ENCODE data around the gene ZNF808.

DNA sequence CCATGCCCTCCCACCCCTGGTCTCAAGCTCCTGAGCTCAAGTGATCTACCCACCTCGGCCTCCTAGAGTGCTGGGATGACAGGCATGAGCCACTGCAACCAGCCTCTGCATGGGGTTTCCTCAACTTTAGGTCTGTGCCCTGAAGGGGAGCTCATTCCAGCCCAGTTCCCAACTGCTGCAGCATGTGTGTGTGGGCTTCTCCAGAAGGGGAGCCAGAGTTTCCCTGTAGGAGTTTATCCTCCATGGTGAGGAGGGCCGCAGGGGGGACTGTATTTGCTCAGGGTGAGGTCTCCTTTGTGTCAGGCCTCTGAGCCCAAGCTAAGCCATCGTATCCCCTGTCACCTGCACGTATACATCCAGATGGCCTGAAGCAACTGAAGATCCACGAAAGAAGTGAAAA lies 11.3 kb upstream of the ZNF808 start:
- TF ChIP-seq, protein P1, sequence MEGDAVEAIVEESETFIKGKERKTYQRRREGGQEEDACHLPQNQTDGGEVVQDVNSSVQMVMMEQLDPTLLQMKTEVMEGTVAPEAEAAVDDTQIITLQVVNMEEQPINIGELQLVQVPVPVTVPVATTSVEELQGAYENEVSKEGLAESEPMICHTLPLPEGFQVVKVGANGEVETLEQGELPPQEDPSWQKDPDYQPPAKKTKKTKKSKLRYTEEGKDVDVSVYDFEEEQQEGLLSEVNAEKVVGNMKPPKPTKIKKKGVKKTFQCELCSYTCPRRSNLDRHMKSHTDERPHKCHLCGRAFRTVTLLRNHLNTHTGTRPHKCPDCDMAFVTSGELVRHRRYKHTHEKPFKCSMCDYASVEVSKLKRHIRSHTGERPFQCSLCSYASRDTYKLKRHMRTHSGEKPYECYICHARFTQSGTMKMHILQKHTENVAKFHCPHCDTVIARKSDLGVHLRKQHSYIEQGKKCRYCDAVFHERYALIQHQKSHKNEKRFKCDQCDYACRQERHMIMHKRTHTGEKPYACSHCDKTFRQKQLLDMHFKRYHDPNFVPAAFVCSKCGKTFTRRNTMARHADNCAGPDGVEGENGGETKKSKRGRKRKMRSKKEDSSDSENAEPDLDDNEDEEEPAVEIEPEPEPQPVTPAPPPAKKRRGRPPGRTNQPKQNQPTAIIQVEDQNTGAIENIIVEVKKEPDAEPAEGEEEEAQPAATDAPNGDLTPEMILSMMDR (IDR thresholded peaks at IDR 0.05): no peak
- no peak for TF ChIP-seq POLR2A (IDR thresholded peaks at IDR 0.05)

Measured in tibial nerve (tissue), 3 donors.